Measurements from ENCODE around the gene LCORL.
A peak's percentile ranks its signal among the peaks of the same experiment; 100 is the strongest.

The LCORL gene

GRCh38 chr4:17807446-17807845 lies 214.1 kb downstream of the LCORL start:
- H3K4me3 ChIP-seq (ENCODE audit: control insufficient read depth in 1 of 7, extremely low read depth in 1 of 7, insufficient read depth in 4 of 7, low read depth in 2 of 7, low read length in 6 of 7) = peak overlapping the region in 2 of 7 experiments; percentile 28 to 51
- H3K4me1 ChIP-seq (ENCODE audit: control extremely low read depth in 1 of 4, control insufficient read depth in 4 of 4, insufficient read depth in 4 of 4, low read length in 3 of 4) = peaks cover 18 to 46% (median 29%) of the 10 kb centered on the region in 4 experiments
- H3K9me3 ChIP-seq (ENCODE audit: control extremely low read depth in 1 of 5, control insufficient read depth in 4 of 5, insufficient read depth in 2 of 5, low read depth in 1 of 5, low read length in 4 of 5) = no peaks in the 10 kb centered on the region
- WGBS (ENCODE audit: insufficient coverage) = 98% methylated on average over 6 of the region's 6 CpGs
- H3K36me3 ChIP-seq (ENCODE audit: control insufficient read depth in 4 of 4, insufficient read depth in 4 of 4, low read length in 3 of 4) = peaks cover 19 to 31% (median 23%) of the 10 kb centered on the region in 4 experiments
- no peak overlapping the region for H3K27ac ChIP-seq (ENCODE audit: insufficient read depth in 1 of 2, low read depth in 1 of 2, low read length in 2 of 2, poor library complexity in 1 of 2, severe bottlenecking in 2 of 2)
- H3K27me3 ChIP-seq (replicated peaks in 2 of 5; ENCODE audit: control insufficient read depth in 4 of 5, insufficient read depth in 5 of 5, low read length in 4 of 5) = no peaks in the 10 kb centered on the region
- no peak for DNase-seq
- CTCF ChIA-PET = interaction anchor here (0.6 to 2.2 kb wide), 7 partner anchors 8 to 785 kb away, joined by 3 to 7 read pairs (median 4); partner anchors contain the start of gene QDPR
- POLR2A ChIA-PET = no interaction called here

GRCh38 chr4:17805580-17806155 lies 215.9 kb downstream of the LCORL start:
- Histone ChIP-seq H3K27ac (ENCODE audit: insufficient read depth in 1 of 2, low read depth in 1 of 2, low read length in 2 of 2, poor library complexity in 1 of 2, severe bottlenecking in 2 of 2) (no peak overlapping the region), H3K36me3 (ENCODE audit: control insufficient read depth in 4 of 4, insufficient read depth in 4 of 4, low read length in 3 of 4) (peaks cover 22 to 37% (median 27%) of the 10 kb centered on the region in 4 experiments), H3K27me3 (replicated peaks in 2 of 5; ENCODE audit: control insufficient read depth in 4 of 5, insufficient read depth in 5 of 5, low read length in 4 of 5) (no peaks in the 10 kb centered on the region), H3K9me3 (ENCODE audit: control extremely low read depth in 1 of 5, control insufficient read depth in 4 of 5, insufficient read depth in 2 of 5, low read depth in 1 of 5, low read length in 4 of 5) (no peaks in the 10 kb centered on the region), H3K4me3 (ENCODE audit: control insufficient read depth in 1 of 7, extremely low read depth in 1 of 7, insufficient read depth in 4 of 7, low read depth in 2 of 7, low read length in 6 of 7) (no peak overlapping the region), H3K4me1 (ENCODE audit: control extremely low read depth in 1 of 4, control insufficient read depth in 4 of 4, insufficient read depth in 4 of 4, low read length in 3 of 4) (peaks cover 18 to 40% (median 23%) of the 10 kb centered on the region in 4 experiments)
- ChIA-PET POLR2A (no interaction called here), CTCF (interaction anchor here (0.8 to 2.4 kb wide), 9 partner anchors 9 to 168 kb away, joined by 3 to 11 read pairs (median 3); no protein-coding TSS in a partner anchor)
- no peak for DNase-seq
- 100% methylated on average over 1 of the region's 3 CpGs for WGBS (ENCODE audit: insufficient coverage)

- no peak overlapping the region for H3K4me3 ChIP-seq (ENCODE audit: control insufficient read depth in 1 of 7, extremely low read depth in 1 of 7, insufficient read depth in 4 of 7, low read depth in 2 of 7, low read length in 6 of 7)
- no peaks in the 10 kb centered on the region for H3K4me1 ChIP-seq (ENCODE audit: control extremely low read depth in 1 of 4, control insufficient read depth in 4 of 4, insufficient read depth in 4 of 4, low read length in 3 of 4)
- H3K9me3 ChIP-seq (ENCODE audit: control extremely low read depth in 1 of 5, control insufficient read depth in 4 of 5, insufficient read depth in 2 of 5, low read depth in 1 of 5, low read length in 4 of 5) = no peaks in the 10 kb centered on the region
- H3K27me3 ChIP-seq (replicated peaks in 2 of 5; ENCODE audit: control insufficient read depth in 4 of 5, insufficient read depth in 5 of 5, low read length in 4 of 5) = no peaks in the 10 kb centered on the region
- CTCF ChIA-PET = interaction anchor here (1.0 to 4.6 kb wide), 5 partner anchors 11 to 159 kb away, joined by 3 to 30 read pairs (median 5); partner anchors contain the start of genes DCAF16 and NCAPG
- 86% methylated on average over 1 of the region's 1 CpG for WGBS (ENCODE audit: insufficient coverage)
- H3K27ac ChIP-seq (ENCODE audit: insufficient read depth in 1 of 2, low read depth in 1 of 2, low read length in 2 of 2, poor library complexity in 1 of 2, severe bottlenecking in 2 of 2) = no peak overlapping the region
- DNase-seq = no peak
- H3K36me3 ChIP-seq (ENCODE audit: control insufficient read depth in 4 of 4, insufficient read depth in 4 of 4, low read length in 3 of 4) = peaks cover 3 to 32% (median 17%) of the 10 kb centered on the region in 4 experiments
- POLR2A ChIA-PET = no interaction called here
Observed at GRCh38 chr4:17797808-17798207, 223.7 kb downstream of the LCORL start.

GRCh38 chr4:17794730-17795129 lies 226.8 kb downstream of the LCORL start:
- no peak for DNase-seq
- Histone ChIP-seq H3K36me3 (ENCODE audit: control insufficient read depth in 4 of 4, insufficient read depth in 4 of 4, low read length in 3 of 4) (peaks cover 3 to 21% (median 6%) of the 10 kb centered on the region in 4 experiments), H3K4me1 (ENCODE audit: control extremely low read depth in 1 of 4, control insufficient read depth in 4 of 4, insufficient read depth in 4 of 4, low read length in 3 of 4) (no peaks in the 10 kb centered on the region), H3K9me3 (ENCODE audit: control extremely low read depth in 1 of 5, control insufficient read depth in 4 of 5, insufficient read depth in 2 of 5, low read depth in 1 of 5, low read length in 4 of 5) (peaks cover 0 to 2% (median 0%) of the 10 kb centered on the region in 5 experiments), H3K4me3 (ENCODE audit: control insufficient read depth in 1 of 7, extremely low read depth in 1 of 7, insufficient read depth in 4 of 7, low read depth in 2 of 7, low read length in 6 of 7) (no peak overlapping the region), H3K27me3 (replicated peaks in 2 of 5; ENCODE audit: control insufficient read depth in 4 of 5, insufficient read depth in 5 of 5, low read length in 4 of 5) (no peaks in the 10 kb centered on the region), H3K27ac (ENCODE audit: insufficient read depth in 1 of 2, low read depth in 1 of 2, low read length in 2 of 2, poor library complexity in 1 of 2, severe bottlenecking in 2 of 2) (no peak overlapping the region)
- CTCF ChIA-PET = no interaction called here
- POLR2A ChIA-PET = no interaction called here
- WGBS (ENCODE audit: insufficient coverage) = 100% methylated on average over 1 of the region's 1 CpG
